Measurements from ENCODE around the gene TOMM7. TPM values are rescaled to one million over a fixed set of nuclear protein-coding genes. Genes with fewer than 3 reads are reported as not detected.

The TOMM7 gene
- polyA plus RNA-seq, 1 donor (not counting 4 experiments of a cell fraction or from before 2014, with no cell fraction given), result 1,291 TPM

DNA sequence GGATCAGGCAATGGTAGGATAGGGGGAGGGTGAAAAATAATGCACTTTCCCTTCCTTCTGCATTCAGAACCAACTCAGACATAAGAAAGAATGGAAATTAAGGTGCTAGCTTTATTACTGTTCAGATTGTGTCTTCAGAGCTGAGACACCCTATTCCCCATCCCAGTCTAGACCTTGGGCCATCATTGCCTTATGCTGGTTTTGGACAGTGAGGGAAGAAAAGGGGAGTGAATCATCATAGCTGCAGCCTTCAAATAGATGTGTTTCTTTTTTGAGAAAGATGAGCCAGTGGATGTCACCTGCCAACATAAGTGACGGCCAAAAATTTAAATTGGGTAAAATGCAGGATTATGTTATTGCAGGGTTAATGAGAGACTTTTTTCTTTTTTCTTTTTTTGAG is 27.0 kb upstream of the TOMM7 start:
- H2AFZ ChIP-seq (ENCODE audit: control insufficient read depth, low read length), result no peak overlapping the region

DNA sequence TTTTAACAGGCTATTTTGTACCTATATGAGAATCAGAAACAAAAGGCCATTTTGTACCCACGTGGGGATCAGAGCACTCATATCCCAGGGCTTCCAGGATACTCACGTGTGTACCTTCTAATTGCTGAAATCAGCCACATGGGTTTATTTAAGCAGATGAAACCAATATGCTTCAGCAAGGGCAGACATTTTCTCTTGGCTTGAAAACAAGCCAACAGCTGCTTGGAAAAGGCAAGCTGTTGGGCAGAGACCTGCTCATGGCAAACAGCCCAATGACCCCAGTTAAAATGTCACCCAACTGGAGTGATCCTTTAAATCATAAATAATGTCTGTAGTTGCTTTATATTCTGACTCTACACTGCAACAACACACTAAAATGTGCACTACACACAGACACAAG is 26.5 kb upstream of the TOMM7 start:
- Histone ChIP-seq H3K9ac (ENCODE audit: control insufficient read depth, extremely low read depth, insufficient read depth, low read length) (no peak overlapping the region), H3K9me3 (ENCODE audit: control insufficient read depth, low read depth, low read length) (no peaks in the 10 kb centered on the region), H3K36me3 (ENCODE audit: control insufficient read depth in 2 of 2, extremely low read depth in 1 of 2, insufficient read depth in 2 of 2, low read length in 2 of 2) (no peaks in the 10 kb centered on the region), H3K9me1 (ENCODE audit: control insufficient read depth, extremely low read depth, insufficient read depth, low read length) (no peaks in the 10 kb centered on the region), H2AFZ (ENCODE audit: control insufficient read depth, low read length) (no peak overlapping the region), H3K79me2 (ENCODE audit: control insufficient read depth, insufficient read depth, low read length) (no peaks in the 10 kb centered on the region), H3K4me2 (ENCODE audit: control insufficient read depth, extremely low read depth, insufficient read depth, low read depth, low read length) (no peak overlapping the region), H3K27me3 (ENCODE audit: control insufficient read depth, extremely low read depth, insufficient read depth, low read length) (no peaks in the 10 kb centered on the region), H3K4me1 (ENCODE audit: control insufficient read depth, extremely low read depth, insufficient read depth, low read length) (peaks cover 6% of the 10 kb centered on the region), H3K4me3 (ENCODE audit: control insufficient read depth in 2 of 3, extremely low read depth in 1 of 3, insufficient read depth in 2 of 3, low read depth in 1 of 3, low read length in 3 of 3) (no peak overlapping the region), H3K27ac (ENCODE audit: control insufficient read depth, insufficient read depth, low read length) (no peak overlapping the region), H4K20me1 (ENCODE audit: control insufficient read depth, extremely low read depth, insufficient read depth, low read length) (no peaks in the 10 kb centered on the region)
- FAIRE-seq, result no peak
- no peak for TF ChIP-seq EZH2 (IDR thresholded peaks at IDR 0.05; ENCODE audit: low read length)
- TF ChIP-seq, protein P1, sequence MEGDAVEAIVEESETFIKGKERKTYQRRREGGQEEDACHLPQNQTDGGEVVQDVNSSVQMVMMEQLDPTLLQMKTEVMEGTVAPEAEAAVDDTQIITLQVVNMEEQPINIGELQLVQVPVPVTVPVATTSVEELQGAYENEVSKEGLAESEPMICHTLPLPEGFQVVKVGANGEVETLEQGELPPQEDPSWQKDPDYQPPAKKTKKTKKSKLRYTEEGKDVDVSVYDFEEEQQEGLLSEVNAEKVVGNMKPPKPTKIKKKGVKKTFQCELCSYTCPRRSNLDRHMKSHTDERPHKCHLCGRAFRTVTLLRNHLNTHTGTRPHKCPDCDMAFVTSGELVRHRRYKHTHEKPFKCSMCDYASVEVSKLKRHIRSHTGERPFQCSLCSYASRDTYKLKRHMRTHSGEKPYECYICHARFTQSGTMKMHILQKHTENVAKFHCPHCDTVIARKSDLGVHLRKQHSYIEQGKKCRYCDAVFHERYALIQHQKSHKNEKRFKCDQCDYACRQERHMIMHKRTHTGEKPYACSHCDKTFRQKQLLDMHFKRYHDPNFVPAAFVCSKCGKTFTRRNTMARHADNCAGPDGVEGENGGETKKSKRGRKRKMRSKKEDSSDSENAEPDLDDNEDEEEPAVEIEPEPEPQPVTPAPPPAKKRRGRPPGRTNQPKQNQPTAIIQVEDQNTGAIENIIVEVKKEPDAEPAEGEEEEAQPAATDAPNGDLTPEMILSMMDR (optimal IDR thresholded peaks at IDR 0.05 in 1 of 3, IDR thresholded peaks at IDR 0.05 in 1 of 3, conservative IDR thresholded peaks at IDR 0.05 in 1 of 3; ENCODE audit: extremely low read depth in 1 of 3, insufficient read depth in 2 of 3, low read length in 3 of 3), result no peak
- dilution Hi-C loops (cut with MboI; ENCODE audit: extremely low pct_ligation_motif_present, low sequenced_read_pairs), result no loop called here
- DNase-seq (ENCODE audit: low read depth, low spot score), result no peak

More for the DNA sequence above, 27.0 kb upstream of the TOMM7 start:
- Histone ChIP-seq H3K4me3 (ENCODE audit: control insufficient read depth in 2 of 3, extremely low read depth in 1 of 3, insufficient read depth in 2 of 3, low read depth in 1 of 3, low read length in 3 of 3) (no peak overlapping the region), H3K79me2 (ENCODE audit: control insufficient read depth, insufficient read depth, low read length) (peaks cover 1% of the 10 kb centered on the region), H3K36me3 (ENCODE audit: control insufficient read depth in 2 of 2, extremely low read depth in 1 of 2, insufficient read depth in 2 of 2, low read length in 2 of 2) (no peaks in the 10 kb centered on the region), H4K20me1 (ENCODE audit: control insufficient read depth, extremely low read depth, insufficient read depth, low read length) (no peaks in the 10 kb centered on the region), H3K4me1 (ENCODE audit: control insufficient read depth, extremely low read depth, insufficient read depth, low read length) (peaks cover 6% of the 10 kb centered on the region), H3K27ac (ENCODE audit: control insufficient read depth, insufficient read depth, low read length) (no peak overlapping the region), H3K9me3 (ENCODE audit: control insufficient read depth, low read depth, low read length) (no peaks in the 10 kb centered on the region), H3K9me1 (ENCODE audit: control insufficient read depth, extremely low read depth, insufficient read depth, low read length) (no peaks in the 10 kb centered on the region), H3K27me3 (ENCODE audit: control insufficient read depth, extremely low read depth, insufficient read depth, low read length) (no peaks in the 10 kb centered on the region), H3K4me2 (ENCODE audit: control insufficient read depth, extremely low read depth, insufficient read depth, low read depth, low read length) (no peak overlapping the region), H3K9ac (ENCODE audit: control insufficient read depth, extremely low read depth, insufficient read depth, low read length) (no peak overlapping the region)
- FAIRE-seq (no peak), DNase-seq (ENCODE audit: low read depth, low spot score) (no peak)
- no peak for TF ChIP-seq EZH2 (IDR thresholded peaks at IDR 0.05; ENCODE audit: low read length)
- TF ChIP-seq, protein P1 (optimal IDR thresholded peaks at IDR 0.05 in 1 of 3, IDR thresholded peaks at IDR 0.05 in 1 of 3, conservative IDR thresholded peaks at IDR 0.05 in 1 of 3; ENCODE audit: extremely low read depth in 1 of 3, insufficient read depth in 2 of 3, low read length in 3 of 3), result no peak
- dilution Hi-C loops (cut with MboI; ENCODE audit: extremely low pct_ligation_motif_present, low sequenced_read_pairs), result no loop called here
